Measurements from ENCODE around the gene RNF38.

RNF38 gene

GRCh38 chr9:36437790-36438189, 37.7 kb upstream of the RNF38 start:
- DNase-seq (ENCODE audit: insufficient read length, low spot score) (no peak), FAIRE-seq (no peak)
- no peak for TF ChIP-seq POLR2AphosphoS5 (IDR thresholded peaks at IDR 0.05; ENCODE audit: low read depth, low read length)

GRCh38 chr9:36436909-36437308, 36.8 kb upstream of the RNF38 start:
- DNase-seq (ENCODE audit: insufficient read length, low spot score) (no peak), FAIRE-seq (no peak)
- no peak for TF ChIP-seq POLR2AphosphoS5 (IDR thresholded peaks at IDR 0.05; ENCODE audit: low read depth, low read length)
- no peak for TF ChIP-seq POU2F2 (IDR thresholded peaks at IDR 0.05; ENCODE audit: low read depth, low read length)
- no peak for TF ChIP-seq SPI1 (IDR thresholded peaks at IDR 0.05; ENCODE audit: low read depth, low read length)
- no peak for TF ChIP-seq POLR2A (IDR thresholded peaks at IDR 0.05; ENCODE audit: low read depth, low read length)
- no peak for TF ChIP-seq TAF1 (IDR thresholded peaks at IDR 0.05; ENCODE audit: low read depth, low read length)
- no peak for TF ChIP-seq PAX5 (IDR thresholded peaks at IDR 0.05; ENCODE audit: insufficient read depth, low read length, severe bottlenecking)

- no peak for TF ChIP-seq POU2F2 (IDR thresholded peaks at IDR 0.05; ENCODE audit: low read depth, low read length)
- TF ChIP-seq POLR2AphosphoS5 (IDR thresholded peaks at IDR 0.05; ENCODE audit: low read depth, low read length): no peak
- no peak for TF ChIP-seq SPI1 (IDR thresholded peaks at IDR 0.05; ENCODE audit: low read depth, low read length)
- no peak for TF ChIP-seq PAX5 (IDR thresholded peaks at IDR 0.05; ENCODE audit: insufficient read depth, low read length, severe bottlenecking)
- no peak for TF ChIP-seq TAF1 (IDR thresholded peaks at IDR 0.05; ENCODE audit: low read depth, low read length)
- no peak for TF ChIP-seq POLR2A (IDR thresholded peaks at IDR 0.05; ENCODE audit: low read depth, low read length)
- FAIRE-seq: no peak
- no peak for DNase-seq (ENCODE audit: insufficient read length, low spot score)
Observed at GRCh38 chr9:36433386-36433785, 33.3 kb upstream of the RNF38 start.

- TF ChIP-seq POLR2AphosphoS5 (IDR thresholded peaks at IDR 0.05; ENCODE audit: low read depth, low read length): no peak
- TF ChIP-seq TAF1 (IDR thresholded peaks at IDR 0.05; ENCODE audit: low read depth, low read length): no peak
- TF ChIP-seq POU2F2 (IDR thresholded peaks at IDR 0.05; ENCODE audit: low read depth, low read length): no peak
- TF ChIP-seq SPI1 (IDR thresholded peaks at IDR 0.05; ENCODE audit: low read depth, low read length): no peak
- no peak for TF ChIP-seq PAX5 (IDR thresholded peaks at IDR 0.05; ENCODE audit: insufficient read depth, low read length, severe bottlenecking)
- no peak for TF ChIP-seq POLR2A (IDR thresholded peaks at IDR 0.05; ENCODE audit: low read depth, low read length)
- DNase-seq (ENCODE audit: insufficient read length, low spot score) (no peak), FAIRE-seq (peak; percentile 57)
Observed at GRCh38 chr9:36431078-36431477, 31.0 kb upstream of the RNF38 start.

- FAIRE-seq (no peak), DNase-seq (ENCODE audit: insufficient read length, low spot score) (no peak)
- TF ChIP-seq POLR2A (IDR thresholded peaks at IDR 0.05; ENCODE audit: low read depth, low read length) (no peak), TAF1 (IDR thresholded peaks at IDR 0.05; ENCODE audit: low read depth, low read length) (no peak), PAX5 (IDR thresholded peaks at IDR 0.05; ENCODE audit: insufficient read depth, low read length, severe bottlenecking) (no peak), POLR2AphosphoS5 (IDR thresholded peaks at IDR 0.05; ENCODE audit: low read depth, low read length) (no peak), SPI1 (IDR thresholded peaks at IDR 0.05; ENCODE audit: low read depth, low read length) (no peak), POU2F2 (IDR thresholded peaks at IDR 0.05; ENCODE audit: low read depth, low read length) (no peak)
Observed at GRCh38 chr9:36426945-36427344, 26.9 kb upstream of the RNF38 start.

- FAIRE-seq: no peak
- TF ChIP-seq POLR2AphosphoS5 (IDR thresholded peaks at IDR 0.05; ENCODE audit: low read depth, low read length) (no peak), TAF1 (IDR thresholded peaks at IDR 0.05; ENCODE audit: low read depth, low read length) (no peak), PAX5 (IDR thresholded peaks at IDR 0.05; ENCODE audit: insufficient read depth, low read length, severe bottlenecking) (no peak), POU2F2 (IDR thresholded peaks at IDR 0.05; ENCODE audit: low read depth, low read length) (no peak), SPI1 (IDR thresholded peaks at IDR 0.05; ENCODE audit: low read depth, low read length) (no peak), POLR2A (IDR thresholded peaks at IDR 0.05; ENCODE audit: low read depth, low read length) (no peak)
Observed at GRCh38 chr9:36426348-36426747, 26.3 kb upstream of the RNF38 start.

GRCh38 chr9:36424289-36425055, 24.4 kb upstream of the RNF38 start:
- TF ChIP-seq SPI1 (IDR thresholded peaks at IDR 0.05; ENCODE audit: low read depth, low read length) (no peak), TAF1 (IDR thresholded peaks at IDR 0.05; ENCODE audit: low read depth, low read length) (no peak), POLR2AphosphoS5 (IDR thresholded peaks at IDR 0.05; ENCODE audit: low read depth, low read length) (no peak), POLR2A (IDR thresholded peaks at IDR 0.05; ENCODE audit: low read depth, low read length) (no peak), POU2F2 (IDR thresholded peaks at IDR 0.05; ENCODE audit: low read depth, low read length) (no peak), PAX5 (IDR thresholded peaks at IDR 0.05; ENCODE audit: insufficient read depth, low read length, severe bottlenecking) (no peak)
- DNase-seq (ENCODE audit: insufficient read length, low spot score) (no peak), FAIRE-seq (peak; percentile 75)

More at GRCh38 chr9:36426348-36426747, 26.3 kb upstream of the RNF38 start:
- no peak for DNase-seq (ENCODE audit: insufficient read length, low spot score)

GRCh38 chr9:36423206-36423605, 23.1 kb upstream of the RNF38 start:
- FAIRE-seq: no peak

GRCh38 chr9:36416890-36417289, 16.8 kb upstream of the RNF38 start:
- FAIRE-seq (no peak), DNase-seq (ENCODE audit: insufficient read length, low spot score) (no peak)
- TF ChIP-seq POLR2A (IDR thresholded peaks at IDR 0.05; ENCODE audit: low read depth, low read length) (no peak), PAX5 (IDR thresholded peaks at IDR 0.05; ENCODE audit: insufficient read depth, low read length, severe bottlenecking) (no peak), SPI1 (IDR thresholded peaks at IDR 0.05; ENCODE audit: low read depth, low read length) (no peak), POLR2AphosphoS5 (IDR thresholded peaks at IDR 0.05; ENCODE audit: low read depth, low read length) (no peak), POU2F2 (IDR thresholded peaks at IDR 0.05; ENCODE audit: low read depth, low read length) (no peak), TAF1 (IDR thresholded peaks at IDR 0.05; ENCODE audit: low read depth, low read length) (no peak)

More at GRCh38 chr9:36423206-36423605, 23.1 kb upstream of the RNF38 start:
- TF ChIP-seq SPI1 (IDR thresholded peaks at IDR 0.05; ENCODE audit: low read depth, low read length) (no peak), TAF1 (IDR thresholded peaks at IDR 0.05; ENCODE audit: low read depth, low read length) (no peak), PAX5 (IDR thresholded peaks at IDR 0.05; ENCODE audit: insufficient read depth, low read length, severe bottlenecking) (no peak), POU2F2 (IDR thresholded peaks at IDR 0.05; ENCODE audit: low read depth, low read length) (no peak), POLR2AphosphoS5 (IDR thresholded peaks at IDR 0.05; ENCODE audit: low read depth, low read length) (no peak)
- DNase-seq (ENCODE audit: insufficient read length, low spot score): no peak
